Medulla oblongata (tissue), 1 donor: Measurements from ENCODE around the gene DLG5.

ENCODE experiments used
- DNase-seq: peaks from one replicate; pipeline ENCODE4 v3.0.0-alpha.2; 2015; ENCODE audit errors: extremely low spot score

Gene DLG5

GRCh38 chr10:77912576-77912975 lies 14.0 kb downstream of the DLG5 start:
- DNase-seq = no peak

GRCh38 chr10:77911535-77912123 lies 14.9 kb downstream of the DLG5 start:
- no peak for DNase-seq

GRCh38 chr10:77910524-77911145 lies 15.9 kb downstream of the DLG5 start:
- no peak for DNase-seq

- DNase-seq = no peak
Observed at GRCh38 chr10:77909749-77910375, 16.7 kb downstream of the DLG5 start.

- DNase-seq = no peak
Observed at GRCh38 chr10:77909021-77909748, 17.4 kb downstream of the DLG5 start.

GRCh38 chr10:77907900-77908717 lies 18.4 kb downstream of the DLG5 start:
- DNase-seq = no peak

- DNase-seq = no peak
Observed at GRCh38 chr10:77907462-77907861, 19.1 kb downstream of the DLG5 start.

- DNase-seq = no peak
Observed at GRCh38 chr10:77906951-77907421, 19.6 kb downstream of the DLG5 start.

GRCh38 chr10:77905781-77906180 lies 20.8 kb downstream of the DLG5 start:
- no peak for DNase-seq

- DNase-seq = no peak
Observed at GRCh38 chr10:77905086-77905748, 21.3 kb downstream of the DLG5 start.

GRCh38 chr10:77904100-77904840 lies 22.3 kb downstream of the DLG5 start:
- no peak for DNase-seq

- DNase-seq = no peak
Observed at GRCh38 chr10:77902159-77902558, 24.4 kb downstream of the DLG5 start.

GRCh38 chr10:77901743-77902142 lies 24.8 kb downstream of the DLG5 start:
- no peak for DNase-seq

- no peak for DNase-seq
Observed at GRCh38 chr10:77899690-77900089, 26.9 kb downstream of the DLG5 start.

GRCh38 chr10:77899080-77899477 lies 27.5 kb downstream of the DLG5 start:
- no peak for DNase-seq

- DNase-seq = no peak
Observed at GRCh38 chr10:77898323-77899079, 28.1 kb downstream of the DLG5 start.

GRCh38 chr10:77896058-77896457 lies 30.5 kb downstream of the DLG5 start:
- no peak for DNase-seq

- DNase-seq = no peak
Observed at GRCh38 chr10:77894058-77894457, 32.5 kb downstream of the DLG5 start.

GRCh38 chr10:77893386-77893785 lies 33.2 kb downstream of the DLG5 start:
- no peak for DNase-seq

- no peak for DNase-seq
Observed at GRCh38 chr10:77892761-77893160, 33.8 kb downstream of the DLG5 start.
